NCI-H748 (cell line): Measurements from ENCODE around the gene SFMBT2.
"Not testable (repeated sequence)": the region's sequence is repeated elsewhere in the genome, so short reads cannot be mapped to it uniquely, and the experiment has no call there.

Experiments used
- DNase-seq: peaks from one replicate; lab custom pipeline; 2025; ENCODE audit not compliant: unreplicated experiment; lab: John Stamatoyannopoulos, UW

The SFMBT2 gene

GRCh38 chr10:7234109-7234508 lies 176.7 kb downstream of the SFMBT2 start:
- DNase-seq: no peak

- DNase-seq: no peak
These were observed 177.4 kb downstream of the SFMBT2 start for GRCh38 chr10:7233259-7233991.

GRCh38 chr10:7231509-7232414 lies 179.1 kb downstream of the SFMBT2 start:
- DNase-seq: peak; percentile 0

- no peak for DNase-seq
These were observed 179.9 kb downstream of the SFMBT2 start for GRCh38 chr10:7230951-7231350.

GRCh38 chr10:7230036-7230435 lies 180.8 kb downstream of the SFMBT2 start:
- DNase-seq: no peak

- no peak for DNase-seq
These were observed 185.7 kb downstream of the SFMBT2 start for GRCh38 chr10:7225133-7225532.

- no peak for DNase-seq
These were observed 191.9 kb downstream of the SFMBT2 start for GRCh38 chr10:7218968-7219367.

- DNase-seq: not testable (repeated sequence)
These were observed 198.1 kb downstream of the SFMBT2 start for GRCh38 chr10:7212696-7213095.

GRCh38 chr10:7211857-7212577 lies 198.8 kb downstream of the SFMBT2 start:
- no peak for DNase-seq

- no peak for DNase-seq
These were observed 200.3 kb downstream of the SFMBT2 start for GRCh38 chr10:7210516-7210915.

GRCh38 chr10:7209458-7209857 lies 201.4 kb downstream of the SFMBT2 start:
- DNase-seq: no peak

- DNase-seq: no peak
These were observed 204.3 kb downstream of the SFMBT2 start for GRCh38 chr10:7206412-7207100.

- no peak for DNase-seq
These were observed 205.2 kb downstream of the SFMBT2 start for GRCh38 chr10:7205656-7206055.

GRCh38 chr10:7202793-7203355 lies 208.0 kb downstream of the SFMBT2 start:
- no peak for DNase-seq

- DNase-seq: no peak
These were observed 211.6 kb downstream of the SFMBT2 start for GRCh38 chr10:7199152-7199760.

- DNase-seq: no peak
These were observed 214.6 kb downstream of the SFMBT2 start for GRCh38 chr10:7196284-7196683.

GRCh38 chr10:7195118-7195517 lies 215.7 kb downstream of the SFMBT2 start:
- no peak for DNase-seq

GRCh38 chr10:7194571-7194970 lies 216.3 kb downstream of the SFMBT2 start:
- DNase-seq: no peak

- no peak for DNase-seq
These were observed 217.5 kb downstream of the SFMBT2 start for GRCh38 chr10:7193369-7193768.

- no peak for DNase-seq
These were observed 217.9 kb downstream of the SFMBT2 start for GRCh38 chr10:7192831-7193361.
